HG03108 (cell line): ENCODE measurements around the gene ATAD3C.

Experiments used
- ATAC-seq: cut with Tn5 transposase; IDR thresholded peaks from one replicate; pipeline ENCODE4 v1.9.1; 2021; ENCODE audit warnings: moderate library complexity; ENCODE audit not compliant: unreplicated experiment

ATAD3C gene

DNA sequence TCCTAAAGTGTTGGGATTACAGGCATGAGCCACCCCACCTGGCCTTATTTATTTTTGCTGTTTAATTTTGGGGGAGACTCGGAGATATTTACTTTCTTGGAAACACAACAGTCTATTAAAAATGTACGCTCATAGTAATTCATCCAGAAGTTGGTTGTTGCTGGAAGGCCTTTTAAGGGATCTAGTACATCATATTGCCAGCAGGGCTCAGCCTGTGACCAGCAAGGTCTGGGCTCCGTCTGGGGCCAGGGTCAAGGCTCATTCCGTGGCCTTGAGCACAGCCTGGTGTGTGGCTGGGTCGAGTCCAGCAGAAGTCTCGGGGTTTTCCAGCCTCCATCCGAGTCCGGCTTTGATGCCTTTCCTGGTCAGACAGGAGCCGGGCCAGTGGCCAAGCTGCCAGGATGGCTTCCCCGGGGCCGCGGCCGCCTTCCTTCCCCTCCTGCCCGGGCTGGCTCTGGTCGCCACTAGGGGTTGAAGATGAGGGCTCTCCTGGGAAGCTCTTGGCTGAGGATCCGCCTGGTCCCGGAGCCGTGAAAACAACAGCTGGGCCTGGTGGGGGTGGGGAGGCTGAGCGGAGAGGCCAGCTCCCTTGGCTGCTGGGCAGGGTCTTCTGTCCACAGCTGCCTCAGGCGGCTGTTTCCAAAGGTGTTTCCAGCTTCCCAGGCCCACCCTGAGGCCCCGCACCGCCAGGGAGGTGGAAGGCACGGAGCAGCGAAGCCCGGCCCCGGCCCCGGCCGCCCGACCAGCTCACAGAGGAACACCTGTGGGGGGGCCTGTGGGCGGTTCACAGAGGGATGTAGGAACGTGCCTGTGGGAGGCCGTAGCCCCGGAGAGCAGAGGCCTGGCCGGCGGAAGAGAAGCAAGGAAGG is 19.1 kb upstream of the ATAD3C start:
- no peak for ATAC-seq

- no peak for ATAC-seq
Measured at GRCh38 chr1:1430992-1431844, 18.3 kb upstream of the ATAD3C start.

DNA sequence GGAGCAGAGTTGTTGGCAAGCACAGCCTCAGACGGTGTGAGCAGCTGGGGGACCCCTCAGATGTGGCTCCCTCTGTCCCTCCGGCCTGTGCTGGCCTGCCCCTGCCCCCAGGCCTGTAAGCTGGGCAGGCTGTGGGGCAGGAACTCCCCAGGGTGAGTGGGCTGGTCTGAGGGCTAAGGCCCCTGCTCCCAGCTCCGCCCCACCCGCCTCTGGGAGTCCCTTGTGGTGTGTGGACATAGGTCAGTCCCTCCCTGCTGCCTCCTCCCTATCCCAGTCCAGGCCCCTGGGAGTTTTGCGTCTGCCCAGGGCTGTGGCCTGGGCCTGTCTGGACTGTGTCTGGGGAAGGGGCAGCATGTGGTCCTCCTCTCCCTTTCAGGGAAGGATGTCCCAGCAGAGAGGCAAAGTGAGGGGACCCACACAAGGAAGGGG is 17.6 kb upstream of the ATAD3C start:
- ATAC-seq = no peak

DNA sequence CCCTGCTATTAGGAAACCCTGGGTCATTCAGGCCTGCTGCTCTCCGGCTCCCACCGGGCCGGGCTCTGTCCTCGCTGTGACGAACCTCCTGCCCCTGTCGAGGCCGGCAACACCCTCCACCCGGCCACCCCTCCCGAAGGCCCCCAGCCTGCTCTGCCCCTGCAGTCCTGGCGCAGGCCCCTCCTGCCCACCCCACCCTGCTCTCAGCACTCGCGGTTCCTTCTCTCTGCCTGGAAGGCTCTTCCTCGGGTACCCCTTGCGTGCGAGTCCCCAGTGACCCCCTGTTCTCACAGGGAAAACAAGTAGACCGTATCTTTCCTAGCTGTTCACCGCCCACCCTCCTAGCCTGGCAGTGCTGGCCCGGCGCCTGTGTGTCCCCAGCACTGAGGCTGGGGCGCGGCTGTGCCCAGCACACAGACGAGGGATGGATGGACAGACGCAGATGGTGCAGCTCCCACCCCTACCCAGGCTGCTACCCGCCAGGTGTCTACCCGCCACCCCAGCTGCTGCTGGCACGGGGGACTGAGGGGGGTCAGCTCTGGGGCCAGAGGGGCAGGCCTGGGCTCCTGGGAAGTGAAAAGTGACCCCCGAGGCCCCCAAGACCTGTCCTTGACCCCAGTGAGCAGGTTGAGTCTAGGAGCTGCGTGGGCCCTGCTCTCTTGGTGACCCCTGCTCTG is 17.1 kb upstream of the ATAD3C start:
- no peak for ATAC-seq

DNA sequence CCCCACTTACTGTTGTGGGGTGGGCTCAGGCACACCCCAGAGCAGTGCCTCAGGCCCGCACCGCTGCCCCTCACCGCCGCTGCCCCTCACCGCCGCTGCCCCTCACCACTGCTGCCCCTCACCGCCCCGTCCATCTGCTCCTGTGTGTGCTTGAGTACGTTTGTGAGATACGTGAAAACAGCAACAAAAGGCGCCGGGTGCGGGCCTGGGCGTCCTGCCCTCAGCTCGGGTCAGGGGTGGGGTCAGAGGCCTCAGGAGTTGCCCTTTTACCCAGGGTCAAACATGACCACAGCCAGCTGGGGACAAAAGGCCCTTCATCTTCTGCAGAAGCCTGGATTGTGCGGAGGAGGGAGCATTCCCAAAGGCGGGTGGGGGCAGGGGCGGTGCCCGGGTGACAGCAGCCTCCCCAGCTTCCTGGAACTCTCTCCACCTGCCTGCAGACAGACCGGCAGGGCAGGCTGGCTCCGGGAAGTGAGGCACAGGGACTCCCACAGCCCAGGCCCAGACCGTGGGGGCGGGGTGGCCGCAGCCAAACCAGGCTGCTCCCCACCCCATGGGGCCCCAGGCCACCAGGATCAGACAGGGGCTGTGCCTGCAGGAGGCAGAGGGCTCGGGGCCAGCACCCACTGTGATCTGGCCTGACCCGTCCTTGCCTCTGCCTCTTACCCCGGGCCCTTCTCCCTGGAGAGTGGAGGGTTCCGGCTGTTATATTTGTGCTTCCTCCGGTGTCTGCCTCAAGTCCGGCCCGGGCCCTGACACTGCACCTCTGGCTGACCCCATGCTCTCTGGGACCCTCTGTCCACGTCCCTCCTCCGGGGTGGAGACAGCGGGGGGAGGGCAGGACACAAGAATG is 16.3 kb upstream of the ATAD3C start:
- no peak for ATAC-seq

DNA sequence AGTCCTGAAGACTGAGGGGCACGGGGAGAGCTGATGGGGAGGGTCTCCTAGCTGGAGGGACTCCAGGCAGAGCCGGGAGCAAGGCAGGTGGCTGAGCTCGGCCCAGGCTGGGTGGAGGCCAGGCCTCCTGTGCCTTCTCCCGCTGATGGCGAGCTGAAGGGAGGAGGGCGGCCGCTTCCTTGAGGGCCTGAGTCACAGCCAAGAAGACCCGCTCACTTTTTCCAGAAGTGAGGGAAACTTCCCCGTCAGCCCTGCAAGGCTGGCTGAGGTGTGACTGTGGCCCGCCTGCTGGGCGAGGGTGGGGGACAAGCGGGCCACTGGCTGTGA is 15.7 kb upstream of the ATAD3C start:
- no peak for ATAC-seq

DNA sequence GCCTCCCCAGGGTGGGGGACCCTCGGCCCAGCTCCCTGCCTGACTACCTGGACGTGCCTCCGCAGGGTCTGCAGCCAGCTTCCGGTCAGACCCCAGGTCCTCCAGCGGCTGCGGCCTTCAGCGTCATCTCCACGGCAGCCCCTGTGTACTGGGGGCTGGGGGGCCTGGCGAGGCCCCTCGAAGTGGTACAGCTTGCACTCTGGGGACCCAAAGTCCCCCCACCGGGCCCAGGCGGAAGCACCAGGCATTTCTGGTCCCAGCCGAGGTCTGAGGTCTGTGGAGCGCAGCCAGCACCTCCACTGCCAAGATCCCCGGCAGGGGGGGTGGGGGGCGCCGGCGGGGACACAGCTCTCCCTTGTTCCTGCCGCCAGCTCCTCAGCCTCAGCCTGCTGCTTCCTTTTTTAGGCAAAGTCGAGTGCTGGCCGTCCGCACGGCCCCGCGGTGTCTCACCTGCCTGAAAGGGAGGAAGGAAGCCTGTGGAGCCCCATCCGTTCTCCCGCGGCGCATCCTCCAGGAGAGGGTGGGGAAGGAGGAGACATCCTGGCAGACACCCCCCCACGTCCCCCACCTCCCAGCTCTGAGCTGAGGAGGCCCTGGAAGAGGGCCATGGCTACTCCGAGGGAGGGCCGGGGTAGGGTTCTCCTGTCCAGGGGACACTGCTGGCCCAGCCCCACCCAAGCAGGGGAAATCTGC is 15.2 kb upstream of the ATAD3C start:
- ATAC-seq = no peak

DNA sequence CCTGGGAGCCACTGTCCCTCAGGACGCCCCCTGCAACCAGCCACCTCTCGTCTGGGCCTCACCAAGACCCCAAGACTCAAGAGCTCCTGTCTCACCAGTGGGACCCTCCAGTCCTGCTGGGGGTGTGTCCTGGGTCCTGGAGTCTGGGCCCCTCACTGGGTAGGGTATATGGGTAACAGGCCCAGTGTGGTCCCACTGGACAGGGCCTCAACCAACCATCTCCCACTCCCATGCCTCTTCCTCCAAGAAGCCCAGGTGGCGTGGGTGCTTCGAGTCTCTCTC is 14.7 kb upstream of the ATAD3C start:
- ATAC-seq = no peak

DNA sequence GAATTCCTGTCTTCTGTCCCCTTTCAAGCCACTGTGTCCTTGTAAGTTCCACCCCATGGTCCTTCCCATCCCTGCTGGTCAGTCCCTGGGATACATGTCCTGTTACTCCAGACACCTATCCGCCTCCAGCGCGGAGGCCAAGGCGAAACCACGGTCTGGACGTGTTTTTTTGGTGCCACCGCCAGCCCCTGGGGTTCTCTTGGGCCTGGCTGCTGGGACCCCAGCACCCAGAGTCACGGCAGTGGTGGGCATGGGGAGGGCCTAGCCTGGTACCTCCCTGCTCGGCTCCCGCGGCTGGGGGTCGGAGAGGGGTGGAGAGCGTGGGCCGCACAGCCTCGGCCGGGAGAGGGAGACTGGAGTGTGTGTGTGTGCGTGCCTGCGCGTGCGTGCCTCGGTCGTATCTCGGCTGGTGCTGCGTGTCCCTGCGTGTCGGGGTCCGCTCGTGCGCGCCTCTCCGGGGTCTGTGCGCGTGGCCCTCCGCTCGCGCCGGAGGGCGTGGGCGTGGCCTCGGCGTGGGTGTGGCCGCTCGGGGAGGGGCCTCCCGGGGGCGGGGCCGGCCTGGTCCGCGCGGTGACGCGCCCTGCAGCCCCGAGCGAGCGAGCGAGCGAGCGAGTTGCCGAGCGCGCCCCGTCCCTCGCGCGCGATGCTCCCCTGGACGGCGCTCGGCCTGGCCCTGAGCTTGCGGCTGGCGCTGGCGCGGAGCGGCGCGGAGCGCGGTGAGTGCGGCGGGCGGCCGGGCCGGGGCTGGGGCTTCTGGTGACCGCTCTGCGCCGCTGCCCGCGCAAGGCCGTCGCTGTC is 14.2 kb upstream of the ATAD3C start, which contains the start of gene VWA1:
TSS of gene VWA1 (plus strand) at position 585 of the 798 bp plus-strand sequence. CDS start at position 644, 59 bp downstream.
- no peak for ATAC-seq

- no peak for ATAC-seq
Measured at GRCh38 chr1:1435911-1436629, 13.4 kb upstream of the ATAD3C start.

GRCh38 chr1:1436630-1437032 is 12.9 kb upstream of the ATAD3C start:
- ATAC-seq = no peak

DNA sequence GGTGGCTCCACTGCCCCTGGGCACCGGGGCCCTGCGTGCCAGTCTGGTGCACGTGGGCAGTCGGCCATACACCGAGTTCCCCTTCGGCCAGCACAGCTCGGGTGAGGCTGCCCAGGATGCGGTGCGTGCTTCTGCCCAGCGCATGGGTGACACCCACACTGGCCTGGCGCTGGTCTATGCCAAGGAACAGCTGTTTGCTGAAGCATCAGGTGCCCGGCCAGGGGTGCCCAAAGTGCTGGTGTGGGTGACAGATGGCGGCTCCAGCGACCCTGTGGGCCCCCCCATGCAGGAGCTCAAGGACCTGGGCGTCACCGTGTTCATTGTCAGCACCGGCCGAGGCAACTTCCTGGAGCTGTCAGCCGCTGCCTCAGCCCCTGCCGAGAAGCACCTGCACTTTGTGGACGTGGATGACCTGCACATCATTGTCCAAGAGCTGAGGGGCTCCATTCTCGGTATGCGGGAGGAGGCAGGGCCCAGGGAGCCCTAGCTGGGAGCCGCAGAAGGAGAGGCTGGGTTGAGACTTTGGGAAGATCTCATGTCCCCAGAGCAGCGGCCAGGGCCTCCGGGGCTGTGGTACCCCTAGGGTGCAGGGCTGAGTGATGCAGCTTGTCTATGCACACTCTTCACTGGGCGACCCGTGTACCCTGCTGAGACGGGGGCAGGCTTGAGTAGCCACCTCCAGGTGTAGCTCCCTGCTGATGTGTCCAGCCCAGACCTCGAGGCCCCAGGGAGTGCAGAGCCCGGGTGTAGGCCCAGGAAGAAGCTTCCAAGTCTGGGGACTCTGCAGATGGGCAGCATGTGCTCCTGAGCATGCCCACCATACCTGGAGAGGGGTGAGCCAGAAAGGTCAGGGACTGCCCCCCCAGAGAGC is 12.2 kb upstream of the ATAD3C start:
- ATAC-seq = no peak

DNA sequence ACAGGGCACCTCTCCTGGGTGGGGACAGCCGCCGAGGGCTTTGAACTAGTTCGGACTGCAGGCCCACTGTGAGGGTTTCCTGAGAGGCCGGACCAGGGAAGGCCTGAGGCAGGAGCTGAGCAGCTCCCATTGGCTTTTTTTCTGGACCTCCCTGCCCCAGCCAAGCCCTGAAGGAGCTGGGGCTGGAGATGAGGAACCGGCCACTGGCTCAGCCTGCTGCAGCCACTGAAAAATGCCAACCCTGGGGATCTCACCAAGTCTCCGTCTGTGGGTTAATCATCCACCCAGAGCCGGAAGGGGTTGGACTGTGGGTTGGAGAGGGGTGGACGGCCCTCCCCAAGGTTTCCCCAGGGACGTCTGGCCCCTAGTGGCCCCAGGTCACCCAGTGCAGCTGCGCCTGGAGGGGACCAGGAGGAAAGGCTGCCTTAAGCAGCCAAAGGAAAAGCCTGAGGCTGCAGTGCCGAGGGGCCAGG is 11.5 kb upstream of the ATAD3C start:
- peak; percentile 42 for ATAC-seq

GRCh38 chr1:1438531-1439381 is 10.7 kb upstream of the ATAD3C start:
- no peak for ATAC-seq

GRCh38 chr1:1439546-1440261 is 9.8 kb upstream of the ATAD3C start:
- no peak for ATAC-seq
